Measurements from ENCODE around the gene ZDHHC24.
"Not testable (repeated sequence)": the region's sequence is repeated elsewhere in the genome, so short reads cannot be mapped to it uniquely, and the experiment has no call there.

ZDHHC24 gene, protein sequence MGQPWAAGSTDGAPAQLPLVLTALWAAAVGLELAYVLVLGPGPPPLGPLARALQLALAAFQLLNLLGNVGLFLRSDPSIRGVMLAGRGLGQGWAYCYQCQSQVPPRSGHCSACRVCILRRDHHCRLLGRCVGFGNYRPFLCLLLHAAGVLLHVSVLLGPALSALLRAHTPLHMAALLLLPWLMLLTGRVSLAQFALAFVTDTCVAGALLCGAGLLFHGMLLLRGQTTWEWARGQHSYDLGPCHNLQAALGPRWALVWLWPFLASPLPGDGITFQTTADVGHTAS

DNA sequence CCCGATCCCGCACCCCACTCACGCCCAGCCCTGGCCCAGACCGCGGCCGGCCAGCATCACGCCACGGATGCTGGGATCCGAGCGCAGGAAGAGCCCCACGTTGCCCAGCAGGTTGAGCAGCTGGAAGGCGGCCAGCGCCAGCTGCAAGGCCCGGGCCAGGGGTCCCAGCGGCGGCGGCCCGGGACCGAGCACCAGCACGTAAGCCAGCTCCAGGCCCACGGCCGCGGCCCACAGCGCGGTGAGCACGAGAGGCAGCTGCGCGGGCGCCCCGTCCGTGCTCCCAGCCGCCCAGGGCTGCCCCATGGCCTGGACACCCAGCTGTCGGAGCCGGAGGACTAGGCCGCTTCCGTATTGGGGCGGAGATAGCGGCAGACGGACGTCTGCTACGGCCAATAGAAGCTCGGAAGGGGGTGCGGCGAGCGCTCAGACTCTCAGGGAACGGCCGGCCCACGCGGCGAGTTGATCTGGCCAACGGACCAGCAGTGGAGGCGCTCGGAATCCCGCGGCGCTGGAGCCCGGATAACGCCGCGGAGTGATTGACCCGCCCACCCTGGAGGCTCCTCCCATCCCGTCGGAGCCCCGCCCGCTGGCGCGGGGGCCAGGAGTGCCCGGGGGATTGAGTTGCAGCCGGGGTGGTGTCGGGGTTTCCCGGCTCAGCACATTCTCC, at the start of gene ZDHHC24:
Gene ZDHHC24 (minus strand): TSS at position 348 of the 667 bp plus-strand sequence. CDS start 45 bp downstream, at position 303.
- DNase-seq: peak; percentile 88

DNA sequence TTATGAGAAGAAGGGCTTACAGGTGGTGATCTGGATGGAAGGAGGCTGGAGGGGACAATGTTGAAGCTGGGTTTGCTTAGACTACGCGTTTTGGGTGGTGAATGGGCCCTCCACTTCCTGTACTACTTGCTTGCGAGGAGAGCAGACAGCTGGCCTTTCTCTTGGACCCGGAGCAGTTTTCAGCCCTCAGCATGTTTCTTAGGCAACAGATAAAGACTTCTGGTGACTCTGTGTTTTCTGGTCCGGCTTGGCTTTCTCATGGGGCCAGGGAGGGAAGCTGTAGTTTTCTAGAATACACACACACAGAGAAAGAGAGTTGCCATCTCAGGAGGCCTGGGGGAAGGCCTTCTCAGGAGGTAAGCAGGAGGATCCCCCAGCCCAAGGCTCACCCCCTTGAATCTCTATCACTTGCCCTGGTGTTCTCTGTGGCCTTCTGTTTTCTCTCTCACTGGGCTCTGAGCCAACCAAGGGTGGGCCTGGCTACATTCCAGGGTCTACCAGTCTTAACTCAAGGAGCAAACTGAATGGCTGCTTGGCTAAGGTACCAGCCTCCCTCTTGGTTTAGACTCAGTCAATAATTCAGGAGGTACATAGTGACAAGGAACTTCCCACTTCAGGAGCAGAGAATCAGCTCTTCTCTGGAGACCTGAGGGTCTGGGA, 49.5 kb upstream of the ZDHHC24 start:
- DNase-seq: no peak

DNA sequence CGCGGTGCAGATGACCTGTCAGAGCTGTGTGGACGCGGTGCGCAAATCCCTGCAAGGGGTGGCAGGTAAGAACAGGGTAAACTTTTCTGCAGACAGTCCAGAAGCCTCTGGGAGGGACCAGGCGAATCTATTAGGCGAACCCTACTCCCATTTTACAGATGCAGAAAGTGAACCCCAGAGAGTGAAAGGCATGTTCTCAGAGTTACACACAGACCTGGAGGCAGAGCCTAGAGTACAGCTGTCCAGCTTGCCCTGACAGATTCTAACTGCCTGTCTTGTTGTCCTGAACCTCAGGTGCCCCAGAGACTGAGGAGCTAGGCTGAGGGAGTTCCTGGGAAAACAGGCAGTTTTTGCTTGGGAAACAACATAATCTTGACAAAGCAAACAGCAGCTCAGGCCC, 47.8 kb upstream of the ZDHHC24 start:
- DNase-seq: no peak

DNA sequence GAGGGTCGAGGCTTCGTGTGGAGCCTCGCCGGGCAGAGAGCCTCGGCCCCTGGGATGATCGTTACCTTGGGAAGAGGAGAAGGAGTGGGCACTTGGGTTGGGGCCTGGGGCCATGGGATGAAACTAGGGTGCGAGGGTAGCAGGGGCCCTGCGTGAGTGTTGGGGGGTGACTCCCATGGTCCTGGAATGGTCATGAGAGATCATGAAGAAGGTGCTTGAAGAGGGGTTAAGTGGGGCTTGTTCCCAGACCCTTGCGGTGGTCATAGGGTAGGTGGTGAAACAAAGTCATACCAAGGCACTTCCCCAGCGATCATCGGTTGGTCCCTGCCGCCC, 47.4 kb upstream of the ZDHHC24 start:
- DNase-seq: no peak

DNA sequence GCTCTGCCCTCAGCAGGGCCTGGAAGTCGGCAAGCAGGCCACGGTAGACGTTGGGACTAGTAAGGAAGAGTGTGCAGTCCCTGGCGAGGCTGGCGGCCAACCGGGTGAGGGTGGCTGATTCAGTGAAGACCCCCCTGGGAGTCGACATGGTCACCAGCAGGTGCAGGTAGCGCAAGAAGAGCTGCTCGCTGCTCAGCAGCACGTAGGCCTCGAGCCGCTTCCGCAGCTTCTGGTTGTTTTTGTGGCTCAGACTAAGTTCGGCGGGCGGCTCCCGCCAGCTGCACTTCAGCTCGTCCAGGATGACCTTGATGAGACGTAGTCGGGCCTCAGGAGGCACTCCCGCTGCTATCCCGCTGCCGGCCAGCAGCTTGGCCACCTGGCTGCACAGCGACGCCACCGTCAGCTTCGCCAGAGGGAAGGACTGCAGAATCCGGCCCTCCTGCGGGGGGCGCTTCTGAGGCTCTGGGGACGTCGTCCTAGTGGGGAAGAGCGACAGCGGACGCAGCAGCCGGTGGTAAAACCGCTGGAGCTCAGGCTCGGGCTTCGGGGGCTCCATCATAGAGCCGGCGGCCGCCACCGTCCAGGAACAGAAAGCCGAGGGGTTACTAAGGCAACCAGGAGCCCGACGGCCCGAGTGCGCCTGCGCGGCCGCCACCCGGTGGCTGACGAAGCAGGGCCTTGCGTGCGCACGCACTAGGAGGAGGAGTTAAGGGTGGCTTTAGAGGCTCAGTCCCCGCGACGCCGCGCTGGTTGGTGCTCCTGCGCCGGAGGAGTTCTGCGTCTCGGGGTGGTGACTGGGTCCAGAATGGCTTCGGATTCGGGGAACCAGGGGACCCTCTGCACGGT, 46.8 kb upstream of the ZDHHC24 start, which contains the start of the genes CCDC87 and CCS:
Gene CCDC87 (minus strand): TSS at position 607 of the 846 bp plus-strand sequence. CDS start 48 bp downstream, at position 559.
Gene CCS (plus strand): TSS at position 729 of the 846 bp plus-strand sequence. CDS start 77 bp downstream, at position 806.
- peak; percentile 94 for DNase-seq

DNA sequence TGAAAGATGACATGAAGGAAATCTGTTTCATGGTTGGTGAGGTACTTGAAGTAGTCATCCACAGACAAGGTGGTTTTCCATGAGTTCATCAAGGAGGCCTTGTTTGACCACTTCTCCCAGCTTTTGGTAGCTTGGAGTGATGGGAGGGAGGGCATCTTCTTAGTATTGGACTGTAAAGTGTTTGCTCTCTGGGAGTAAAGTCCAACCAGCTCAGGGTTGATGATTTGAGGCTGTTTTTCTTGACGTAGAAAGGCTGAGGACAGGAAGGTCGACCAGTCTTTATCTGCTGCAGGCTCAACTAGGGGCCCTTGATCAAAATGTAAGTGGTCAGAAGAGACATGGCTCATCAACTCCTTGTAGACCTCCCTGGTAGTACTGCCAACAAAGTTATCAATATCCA, 45.3 kb upstream of the ZDHHC24 start:
- no peak for DNase-seq

DNA sequence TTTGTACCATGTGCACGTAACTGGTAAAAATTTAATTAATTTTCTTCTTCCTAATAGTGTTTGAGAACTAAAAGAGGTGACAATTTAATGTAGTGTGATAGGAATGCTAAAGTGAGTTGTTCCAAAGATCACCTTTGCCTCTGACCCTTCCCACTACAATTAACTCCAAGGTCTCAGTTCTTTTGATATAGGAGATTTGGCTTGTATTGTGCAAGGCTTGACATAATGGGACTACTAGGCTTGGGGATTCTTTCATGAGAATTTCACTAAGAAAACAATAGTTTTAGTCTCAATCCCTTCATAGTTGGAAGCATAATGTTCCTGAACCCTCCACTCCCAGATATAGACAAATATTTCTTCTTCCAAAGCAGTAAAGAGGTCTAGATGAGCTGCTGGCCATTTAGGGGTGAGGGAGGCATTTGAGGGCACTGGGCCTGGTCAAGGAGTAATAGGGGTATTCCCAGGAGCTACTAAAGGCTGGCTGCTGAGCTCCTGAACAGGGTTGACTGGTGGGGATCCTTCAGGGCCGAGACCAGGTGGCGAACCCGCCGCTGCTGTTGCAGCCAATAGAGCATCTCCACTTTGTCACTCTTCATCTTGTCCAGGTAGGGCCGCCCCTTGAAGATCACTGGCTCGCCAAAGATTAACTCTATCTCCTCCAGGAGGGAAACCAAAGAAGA, 44.3 kb upstream of the ZDHHC24 start:
- no peak for DNase-seq

DNA sequence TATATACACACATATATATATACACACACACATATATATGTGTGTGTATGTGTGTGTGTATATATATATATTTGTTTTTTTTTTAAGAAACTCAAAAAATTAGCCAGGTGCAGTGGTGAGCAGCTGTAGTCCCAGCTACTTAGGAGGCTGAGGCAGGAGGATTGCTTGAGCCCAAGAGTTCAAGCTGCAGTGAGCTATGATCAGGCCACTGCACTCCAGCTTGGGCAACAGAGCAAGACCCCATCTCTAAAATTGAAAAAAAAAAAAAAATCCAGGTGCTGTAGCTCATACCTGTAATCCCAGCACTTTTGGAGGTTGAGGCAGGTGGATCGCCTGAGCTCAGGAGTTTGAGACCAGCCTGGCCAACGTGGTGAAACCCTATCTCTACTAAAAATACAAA, 43.5 kb upstream of the ZDHHC24 start:
- DNase-seq: not testable (repeated sequence)

DNA sequence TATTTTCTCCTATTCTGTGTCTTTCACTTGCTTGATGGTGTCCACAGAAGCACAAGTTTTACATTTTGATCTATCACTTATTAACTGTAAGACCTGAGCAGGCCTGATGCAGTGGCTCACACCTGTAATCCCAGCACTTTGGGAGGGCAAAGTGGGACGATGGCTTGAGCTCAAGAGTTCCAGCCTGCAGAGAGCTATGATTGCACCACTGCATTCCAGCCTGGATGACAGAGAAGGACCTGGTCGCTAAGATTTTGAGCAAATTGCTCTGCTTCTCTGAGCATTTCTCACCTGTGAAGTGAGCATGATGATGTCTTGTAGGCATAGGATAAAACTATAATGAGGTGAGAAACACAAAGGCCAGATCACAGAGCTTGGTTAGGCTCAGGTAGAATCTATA, 40.3 kb upstream of the ZDHHC24 start:
- no peak for DNase-seq

DNA sequence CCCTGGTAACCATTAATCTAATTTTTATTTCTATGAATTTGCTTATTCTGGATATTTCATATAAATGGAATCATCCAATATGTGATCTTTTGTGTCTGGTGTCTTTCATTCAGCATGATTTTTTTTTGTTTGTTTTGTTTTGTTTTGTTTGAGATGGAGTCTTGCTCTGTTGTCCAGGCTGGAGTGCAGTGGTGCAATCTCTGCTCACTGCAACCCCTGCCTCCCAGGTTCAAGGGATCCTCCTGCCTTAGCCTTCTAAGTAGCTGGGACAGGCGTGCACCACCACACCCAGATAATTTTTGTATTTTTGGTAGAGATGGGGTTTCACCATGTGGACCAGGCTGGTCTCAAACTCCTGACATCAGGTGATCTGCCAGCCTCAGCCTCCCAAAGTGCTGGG, 39.6 kb upstream of the ZDHHC24 start:
- not testable (repeated sequence) for DNase-seq

DNA sequence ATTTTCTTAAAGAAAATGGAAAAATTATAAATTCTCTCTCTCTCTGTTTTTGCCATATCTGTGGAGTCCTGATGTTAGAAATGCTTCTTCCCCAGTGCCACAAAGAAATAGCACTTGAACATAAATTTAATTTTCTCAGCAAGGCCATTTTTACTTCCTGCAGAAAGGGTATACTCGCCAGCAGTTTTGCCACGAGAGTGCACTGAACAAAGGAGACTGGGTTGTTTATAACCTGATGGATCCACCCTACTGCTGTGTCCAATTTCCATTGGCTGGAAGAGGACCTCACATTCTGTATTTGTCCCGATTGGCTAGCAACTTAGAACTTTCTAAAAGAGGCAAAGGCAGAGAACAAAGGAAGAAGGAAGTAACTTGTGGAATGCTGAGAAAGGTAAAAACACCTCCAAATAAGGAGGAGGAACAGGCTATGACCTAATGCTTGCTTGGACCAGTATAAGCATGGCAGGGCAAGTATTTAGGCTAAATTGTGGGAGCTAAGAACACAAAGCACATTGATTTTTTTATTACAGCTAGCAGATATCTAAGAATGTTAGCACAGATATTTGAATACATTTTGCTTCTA, 36.8 kb upstream of the ZDHHC24 start:
- not testable (repeated sequence) for DNase-seq

DNA sequence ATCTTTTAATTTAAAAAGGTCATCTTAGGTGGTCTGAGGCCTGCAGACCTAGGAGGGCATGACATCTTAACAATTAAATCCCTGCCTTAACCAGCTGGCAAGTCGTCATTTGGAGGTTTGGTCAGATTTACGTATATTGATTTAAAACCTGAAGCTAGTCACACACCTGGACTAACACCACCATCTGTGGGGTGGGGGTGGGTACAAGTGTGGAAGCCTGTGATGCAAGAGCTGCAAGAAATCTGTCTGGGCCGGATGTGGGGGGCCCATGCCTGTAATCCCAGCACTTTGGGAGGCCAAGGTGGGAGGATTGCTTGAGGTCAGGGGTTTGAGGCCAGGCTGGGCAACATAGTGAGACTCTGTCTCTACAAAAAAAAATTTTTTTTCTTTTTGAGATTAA, 35.4 kb upstream of the ZDHHC24 start:
- DNase-seq: no peak

DNA sequence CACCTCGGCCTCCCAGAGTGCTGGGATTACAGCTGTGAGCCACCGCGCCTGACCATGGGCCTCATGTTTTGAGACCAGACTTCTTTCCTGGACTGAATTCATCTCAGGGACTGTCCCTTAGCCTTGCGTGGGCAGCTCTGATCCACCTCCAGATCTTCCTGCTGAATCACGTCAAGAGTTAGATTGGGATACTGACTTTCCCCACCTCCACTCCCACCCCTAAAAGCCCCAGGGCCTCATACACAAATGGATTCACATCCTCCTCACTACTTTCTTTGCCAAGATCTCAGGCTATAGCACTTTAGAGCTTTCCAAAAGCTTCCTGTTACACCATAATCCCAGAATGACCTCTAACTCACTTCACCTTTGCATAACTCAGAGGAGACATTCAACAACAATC, 35.0 kb upstream of the ZDHHC24 start:
- no peak for DNase-seq

DNA sequence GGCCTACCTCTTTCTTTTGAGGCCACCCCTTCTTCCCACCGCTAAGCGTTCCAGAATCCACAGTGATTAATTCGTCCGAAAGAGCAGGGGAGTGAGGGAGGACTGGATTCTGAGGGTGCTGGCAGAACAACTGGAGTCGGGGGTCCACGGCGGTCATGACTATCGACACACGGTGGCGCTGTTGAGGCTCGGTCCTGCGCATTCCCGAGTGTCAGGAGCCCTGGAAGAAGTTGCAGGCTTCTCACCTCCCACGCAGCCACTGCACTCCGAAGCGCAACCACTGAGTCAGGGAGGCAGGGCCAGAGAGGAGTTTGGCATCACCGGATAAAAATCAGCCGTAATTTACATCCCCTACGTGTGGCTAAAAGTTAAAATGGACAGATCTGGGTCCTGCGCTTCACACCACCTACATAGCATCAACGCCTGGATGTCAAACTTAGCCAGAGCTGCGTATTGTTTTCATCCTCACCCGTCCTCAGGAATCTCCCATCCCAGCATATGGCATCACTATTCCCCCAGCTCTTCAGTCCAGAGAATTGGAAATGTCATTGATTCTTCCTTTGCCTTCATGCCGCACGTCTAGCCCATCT, 33.3 kb upstream of the ZDHHC24 start:
- peak; percentile 53 for DNase-seq

DNA sequence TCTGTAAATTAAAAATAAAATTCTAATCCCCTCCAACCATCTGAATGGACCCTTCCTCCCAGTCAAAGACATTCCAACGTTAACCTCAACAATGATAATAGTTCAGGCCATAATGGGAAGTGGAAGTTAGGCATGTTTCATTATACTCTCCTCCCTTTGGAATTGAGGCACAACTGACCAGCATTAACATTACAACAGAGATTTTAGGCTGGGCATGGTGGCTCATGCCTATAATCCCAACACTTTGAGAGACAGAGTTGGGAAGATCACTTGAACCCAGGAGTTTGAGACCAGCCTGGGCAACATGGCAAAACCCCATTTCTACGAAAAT, 25.0 kb upstream of the ZDHHC24 start:
- no peak for DNase-seq

DNA sequence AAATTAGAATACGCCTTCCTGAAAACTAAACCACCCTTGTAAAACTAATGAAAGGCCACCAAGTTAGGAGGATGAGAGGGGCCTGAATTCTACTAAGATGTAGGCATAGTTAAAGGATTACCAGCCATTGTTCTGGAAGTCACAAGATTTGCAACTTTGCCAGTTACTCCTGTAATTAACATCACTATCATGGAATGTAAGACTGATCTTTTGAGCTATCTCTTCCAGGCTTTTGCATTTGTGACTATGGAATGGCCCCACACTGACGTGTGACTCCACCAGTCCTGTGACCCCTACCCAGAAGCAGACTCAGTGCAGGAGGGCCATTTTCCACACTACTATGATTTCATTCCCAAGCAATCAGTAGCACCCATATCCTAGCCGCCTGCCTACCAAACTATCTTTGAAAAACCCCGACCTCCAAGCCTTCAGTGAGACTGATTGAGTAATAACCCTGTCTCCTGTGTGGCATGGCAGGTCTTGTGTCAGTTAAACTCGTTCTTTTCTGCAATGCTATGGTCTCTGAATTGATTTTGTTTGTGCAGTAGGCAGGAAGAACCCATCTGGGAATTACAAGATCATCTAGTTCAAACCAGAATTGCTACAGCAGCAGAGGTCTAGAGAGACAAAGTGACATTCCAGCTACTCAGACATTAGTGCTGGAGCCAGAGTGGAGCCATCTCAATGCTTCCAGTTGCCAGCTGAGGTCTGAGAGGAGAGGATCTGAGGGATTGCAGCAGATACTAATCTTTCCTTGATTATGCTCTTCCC, 24.4 kb upstream of the ZDHHC24 start:
- DNase-seq: no peak

DNA sequence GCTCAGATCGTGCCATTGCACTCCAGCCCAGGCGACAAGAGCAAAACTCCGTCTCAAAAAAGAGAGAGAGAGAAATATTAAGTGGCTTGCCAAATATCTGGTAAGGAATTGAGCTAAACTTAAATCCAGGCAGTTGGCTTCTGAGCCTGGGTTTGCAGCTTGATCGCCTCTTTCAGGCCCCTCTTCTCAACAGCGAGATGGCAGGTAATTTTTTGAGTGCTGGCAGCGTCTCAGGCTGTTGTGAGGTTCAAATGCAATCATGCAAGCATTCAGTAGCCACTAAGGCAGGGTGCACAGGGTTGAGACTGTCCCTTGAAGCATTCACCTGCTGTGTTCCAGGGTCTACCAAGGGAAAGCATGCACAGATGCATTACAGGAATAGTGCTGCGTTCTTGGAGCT, 23.2 kb upstream of the ZDHHC24 start:
- DNase-seq: no peak

DNA sequence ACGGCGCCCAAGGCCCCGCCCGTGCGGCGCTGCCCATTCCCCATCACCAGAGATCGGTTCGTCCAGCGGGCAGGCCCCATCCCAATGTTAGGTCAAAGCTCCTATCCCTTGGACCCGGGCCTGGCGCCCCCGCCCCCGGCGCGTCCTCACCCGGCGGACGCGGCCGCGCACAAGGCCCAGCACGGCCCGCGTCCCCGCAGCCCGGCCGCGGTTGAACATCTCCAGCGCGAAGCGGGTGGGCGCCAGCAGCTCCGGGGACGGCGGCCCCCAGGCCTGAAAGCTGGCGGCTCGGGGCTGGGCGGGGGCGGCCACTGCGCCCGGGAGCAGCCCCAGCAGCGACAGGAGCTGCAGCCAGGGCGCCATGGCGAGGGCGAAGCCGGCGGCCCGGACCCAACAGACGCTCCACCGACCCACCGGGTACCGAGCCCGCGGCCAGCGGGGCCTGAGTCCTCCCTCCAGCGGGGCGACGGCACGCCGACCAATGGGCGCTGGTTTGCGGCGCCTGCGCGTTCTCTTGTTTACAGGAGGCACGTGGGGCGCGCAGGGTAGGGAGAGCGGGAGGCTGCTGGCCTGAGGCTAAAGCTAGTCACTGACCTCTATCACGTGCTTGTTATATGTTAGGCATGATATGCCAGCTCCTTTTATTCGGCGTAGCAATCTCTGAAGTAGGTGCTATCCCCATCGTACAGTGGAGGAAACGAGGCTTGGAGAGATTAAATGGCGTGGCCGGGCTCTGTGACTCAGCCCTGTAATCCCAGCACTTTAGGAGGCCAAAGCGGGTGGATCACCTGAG, 22.5 kb upstream of the ZDHHC24 start, which contains the start of gene CTSF:
Gene CTSF (minus strand): TSS at position 483 of the 793 bp plus-strand sequence. CDS start 120 bp downstream, at position 363.
- peak; percentile 57 for DNase-seq

DNA sequence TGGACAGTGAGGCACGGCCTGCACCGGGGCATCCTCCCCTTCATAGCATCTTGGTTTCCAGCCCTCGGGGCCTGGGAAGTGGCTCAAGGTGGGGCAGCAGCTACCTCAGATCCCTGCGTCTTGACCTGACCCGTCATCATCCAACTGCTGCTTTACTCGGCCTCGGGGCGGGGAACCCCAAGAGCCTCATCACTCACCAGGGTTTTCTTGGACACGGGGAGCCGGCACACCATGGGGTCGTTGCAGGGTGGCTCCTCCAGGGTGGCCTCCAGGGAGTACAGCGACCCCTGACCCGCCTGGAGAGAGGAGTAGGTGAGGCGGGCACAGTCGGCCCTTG, 21.9 kb upstream of the ZDHHC24 start:
- DNase-seq: no peak

DNA sequence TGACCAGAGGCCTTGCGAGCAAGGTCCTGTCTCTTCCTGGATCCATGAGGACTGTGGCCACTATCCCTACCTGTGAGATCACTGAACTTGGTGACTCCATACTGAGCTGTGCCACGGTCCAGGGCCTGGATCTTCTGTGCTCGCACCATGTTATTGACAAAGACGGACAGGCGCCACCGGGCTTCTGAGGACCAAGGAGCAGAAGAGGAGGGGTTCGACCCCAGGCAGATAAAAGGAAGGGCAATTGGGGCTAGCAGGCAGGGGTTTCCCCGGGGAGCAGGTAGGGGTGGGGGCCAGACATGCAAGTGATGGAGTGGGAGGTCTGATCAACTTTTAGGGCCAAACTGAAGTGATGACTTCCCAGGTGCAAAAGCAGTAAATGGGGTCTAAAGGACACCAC, 20.4 kb upstream of the ZDHHC24 start:
- no peak for DNase-seq
